Measurements from ENCODE around the gene MKI67. TPM values are rescaled to one million over a fixed set of nuclear protein-coding genes. Genes with fewer than 3 reads are reported as not detected.
A peak's percentile ranks its signal among the peaks of the same experiment; 100 is the strongest.
"Not testable (repeated sequence)": the region's sequence is repeated elsewhere in the genome, so short reads cannot be mapped to it uniquely, and the experiment has no call there.

The MKI67 gene
- polyA plus RNA-seq, 1 donor = 26.5 TPM

- Histone ChIP-seq H3K4me1 (ENCODE audit: control insufficient read depth, insufficient read depth, low read length) (no peaks in the 10 kb centered on the region), H3K36me3 (ENCODE audit: control insufficient read depth, insufficient read depth, low read length) (no peaks in the 10 kb centered on the region), H3K9me3 (ENCODE audit: control insufficient read depth, low read depth, low read length) (no peaks in the 10 kb centered on the region), H3K27ac (ENCODE audit: low read length) (no peak overlapping the region), H3K27me3 (ENCODE audit: control insufficient read depth, insufficient read depth, low read length) (peaks cover 8% of the 10 kb centered on the region), H3K4me3 (ENCODE audit: low read length) (no peak overlapping the region)
- no peak for DNase-seq
- no CpG with 5 or more reads among the region's 61 CpGs for WGBS (ENCODE audit: insufficient coverage, low lambda C conversion rate)
Measured at GRCh38 chr10:128149267-128150014, 23.2 kb upstream of the MKI67 start.

GRCh38 chr10:128147669-128148068 is 21.4 kb upstream of the MKI67 start:
- no peaks in the 10 kb centered on the region for H3K4me1 ChIP-seq (ENCODE audit: control insufficient read depth, insufficient read depth, low read length)
- no peak for DNase-seq
- H3K36me3 ChIP-seq (ENCODE audit: control insufficient read depth, insufficient read depth, low read length) = no peaks in the 10 kb centered on the region
- no peak overlapping the region for H3K27ac ChIP-seq (ENCODE audit: low read length)
- no peak overlapping the region for H3K4me3 ChIP-seq (ENCODE audit: low read length)
- peaks cover 8% of the 10 kb centered on the region for H3K27me3 ChIP-seq (ENCODE audit: control insufficient read depth, insufficient read depth, low read length)
- 100% methylated on average over 1 of the region's 2 CpGs for WGBS (ENCODE audit: insufficient coverage, low lambda C conversion rate)
- H3K9me3 ChIP-seq (ENCODE audit: control insufficient read depth, low read depth, low read length) = no peaks in the 10 kb centered on the region

- peaks cover 8% of the 10 kb centered on the region for H3K27me3 ChIP-seq (ENCODE audit: control insufficient read depth, insufficient read depth, low read length)
- no peaks in the 10 kb centered on the region for H3K36me3 ChIP-seq (ENCODE audit: control insufficient read depth, insufficient read depth, low read length)
- no peaks in the 10 kb centered on the region for H3K4me1 ChIP-seq (ENCODE audit: control insufficient read depth, insufficient read depth, low read length)
- H3K27ac ChIP-seq (ENCODE audit: low read length) = no peak overlapping the region
- H3K4me3 ChIP-seq (ENCODE audit: low read length) = no peak overlapping the region
- no peak for DNase-seq
- H3K9me3 ChIP-seq (ENCODE audit: control insufficient read depth, low read depth, low read length) = no peaks in the 10 kb centered on the region
- 100% methylated on average over 2 of the region's 4 CpGs for WGBS (ENCODE audit: insufficient coverage, low lambda C conversion rate)
Measured at GRCh38 chr10:128147064-128147463, 20.8 kb upstream of the MKI67 start.

- no peak for DNase-seq
Measured at GRCh38 chr10:128144547-128144946, 18.3 kb upstream of the MKI67 start.

GRCh38 chr10:128143531-128143930 is 17.3 kb upstream of the MKI67 start:
- Histone ChIP-seq H3K9me3 (ENCODE audit: control insufficient read depth, low read depth, low read length) (no peaks in the 10 kb centered on the region), H3K27ac (ENCODE audit: low read length) (no peak overlapping the region), H3K36me3 (ENCODE audit: control insufficient read depth, insufficient read depth, low read length) (no peaks in the 10 kb centered on the region), H3K27me3 (ENCODE audit: control insufficient read depth, insufficient read depth, low read length) (peaks cover 4% of the 10 kb centered on the region), H3K4me3 (ENCODE audit: low read length) (no peak overlapping the region), H3K4me1 (ENCODE audit: control insufficient read depth, insufficient read depth, low read length) (no peaks in the 10 kb centered on the region)
- WGBS (ENCODE audit: insufficient coverage, low lambda C conversion rate) = no CpG with 5 or more reads among the region's 2 CpGs
- DNase-seq = no peak

More at GRCh38 chr10:128144547-128144946, 18.3 kb upstream of the MKI67 start:
- H3K36me3 ChIP-seq (ENCODE audit: control insufficient read depth, insufficient read depth, low read length) = no peaks in the 10 kb centered on the region
- WGBS (ENCODE audit: insufficient coverage, low lambda C conversion rate) = no CpG with 5 or more reads among the region's 1 CpG
- H3K27me3 ChIP-seq (ENCODE audit: control insufficient read depth, insufficient read depth, low read length) = peaks cover 8% of the 10 kb centered on the region
- no peak overlapping the region for H3K4me3 ChIP-seq (ENCODE audit: low read length)
- H3K27ac ChIP-seq (ENCODE audit: low read length) = no peak overlapping the region
- no peaks in the 10 kb centered on the region for H3K9me3 ChIP-seq (ENCODE audit: control insufficient read depth, low read depth, low read length)
- H3K4me1 ChIP-seq (ENCODE audit: control insufficient read depth, insufficient read depth, low read length) = no peaks in the 10 kb centered on the region

- DNase-seq = no peak
- Histone ChIP-seq H3K27me3 (ENCODE audit: control insufficient read depth, insufficient read depth, low read length) (no peaks in the 10 kb centered on the region), H3K4me1 (ENCODE audit: control insufficient read depth, insufficient read depth, low read length) (no peaks in the 10 kb centered on the region), H3K27ac (ENCODE audit: low read length) (no peak overlapping the region), H3K36me3 (ENCODE audit: control insufficient read depth, insufficient read depth, low read length) (no peaks in the 10 kb centered on the region), H3K4me3 (ENCODE audit: low read length) (no peak overlapping the region), H3K9me3 (ENCODE audit: control insufficient read depth, low read depth, low read length) (no peaks in the 10 kb centered on the region)
- WGBS (ENCODE audit: insufficient coverage, low lambda C conversion rate) = no CpG with 5 or more reads among the region's 3 CpGs
Measured at GRCh38 chr10:128140425-128140824, 14.2 kb upstream of the MKI67 start.

- H3K9me3 ChIP-seq (ENCODE audit: control insufficient read depth, low read depth, low read length); H3K4me1 ChIP-seq (ENCODE audit: control insufficient read depth, insufficient read depth, low read length); DNase-seq; H3K27me3 ChIP-seq (ENCODE audit: control insufficient read depth, insufficient read depth, low read length); H3K36me3 ChIP-seq (ENCODE audit: control insufficient read depth, insufficient read depth, low read length); H3K4me3 ChIP-seq (ENCODE audit: low read length); H3K27ac ChIP-seq (ENCODE audit: low read length): not testable (repeated sequence)
- WGBS (ENCODE audit: insufficient coverage, low lambda C conversion rate) = 96% methylated on average over 4 of the region's 11 CpGs
Measured at GRCh38 chr10:128138429-128138828, 12.2 kb upstream of the MKI67 start.

- no peak for DNase-seq
- WGBS (ENCODE audit: insufficient coverage, low lambda C conversion rate) = no CpG with 5 or more reads among the region's 1 CpG
- Histone ChIP-seq H3K27me3 (ENCODE audit: control insufficient read depth, insufficient read depth, low read length) (no peaks in the 10 kb centered on the region), H3K4me1 (ENCODE audit: control insufficient read depth, insufficient read depth, low read length) (no peaks in the 10 kb centered on the region), H3K4me3 (ENCODE audit: low read length) (no peak overlapping the region), H3K36me3 (ENCODE audit: control insufficient read depth, insufficient read depth, low read length) (no peaks in the 10 kb centered on the region), H3K27ac (ENCODE audit: low read length) (no peak overlapping the region), H3K9me3 (ENCODE audit: control insufficient read depth, low read depth, low read length) (no peaks in the 10 kb centered on the region)
Measured at GRCh38 chr10:128137877-128138276, 11.7 kb upstream of the MKI67 start.

- DNase-seq = no peak
- Histone ChIP-seq H3K9me3 (ENCODE audit: control insufficient read depth, low read depth, low read length) (no peaks in the 10 kb centered on the region), H3K27ac (ENCODE audit: low read length) (no peak overlapping the region), H3K4me3 (ENCODE audit: low read length) (no peak overlapping the region), H3K4me1 (ENCODE audit: control insufficient read depth, insufficient read depth, low read length) (peaks cover 3% of the 10 kb centered on the region), H3K27me3 (ENCODE audit: control insufficient read depth, insufficient read depth, low read length) (no peaks in the 10 kb centered on the region), H3K36me3 (ENCODE audit: control insufficient read depth, insufficient read depth, low read length) (no peaks in the 10 kb centered on the region)
- no CpG with 5 or more reads among the region's 1 CpG for WGBS (ENCODE audit: insufficient coverage, low lambda C conversion rate)
Measured at GRCh38 chr10:128130051-128130450, 3.8 kb upstream of the MKI67 start.

GRCh38 chr10:128128582-128128981 is 2.4 kb upstream of the MKI67 start:
- Histone ChIP-seq H3K27me3 (ENCODE audit: control insufficient read depth, insufficient read depth, low read length) (no peaks in the 10 kb centered on the region), H3K9me3 (ENCODE audit: control insufficient read depth, low read depth, low read length) (no peaks in the 10 kb centered on the region), H3K4me3 (ENCODE audit: low read length) (no peak overlapping the region), H3K36me3 (ENCODE audit: control insufficient read depth, insufficient read depth, low read length) (no peaks in the 10 kb centered on the region), H3K4me1 (ENCODE audit: control insufficient read depth, insufficient read depth, low read length) (peaks cover 11% of the 10 kb centered on the region), H3K27ac (ENCODE audit: low read length) (no peak overlapping the region)
- 90% methylated on average over 5 of the region's 8 CpGs for WGBS (ENCODE audit: insufficient coverage, low lambda C conversion rate)
- DNase-seq = no peak

GRCh38 chr10:128125416-128125943 is 743 bp downstream of the MKI67 start:
- Histone ChIP-seq H3K4me1 (ENCODE audit: control insufficient read depth, insufficient read depth, low read length) (peaks cover 11% of the 10 kb centered on the region), H3K27me3 (ENCODE audit: control insufficient read depth, insufficient read depth, low read length) (no peaks in the 10 kb centered on the region), H3K27ac (ENCODE audit: low read length) (no peak overlapping the region), H3K4me3 (ENCODE audit: low read length) (peak overlapping the region; percentile 68), H3K36me3 (ENCODE audit: control insufficient read depth, insufficient read depth, low read length) (no peaks in the 10 kb centered on the region), H3K9me3 (ENCODE audit: control insufficient read depth, low read depth, low read length) (no peaks in the 10 kb centered on the region)
- peak; percentile 41 to 80 for DNase-seq
- no CpG with 5 or more reads among the region's 33 CpGs for WGBS (ENCODE audit: insufficient coverage, low lambda C conversion rate)
